BLaER1 treated with 17β-estradiol and CSF1 and Interleukin-3, amounts not matched to agents 10 nM and 100 nM (cell line): ENCODE data around the gene CREB5.

Experiments
- H3K27ac ChIP-seq, 11 experiments: shearing (Covaris generic); formaldehyde crosslinking; 2 replicates each; pipeline ENCODE4 v1.8.1; 2022
- H3K27me3 ChIP-seq, 11 experiments: shearing (Covaris generic); formaldehyde crosslinking; 2 replicates each; pipeline ENCODE4 v1.8.1; 2022
- H3K36me3 ChIP-seq, 11 experiments: shearing (Covaris generic); formaldehyde crosslinking; 2 replicates each; pipeline ENCODE4 v1.8.1; 2022
- H3K4me1 ChIP-seq, 10 experiments: shearing (Covaris generic); formaldehyde crosslinking; 2 replicates each; pipeline ENCODE4 v1.8.1; 2022
- H3K4me2 ChIP-seq, 11 experiments: shearing (Covaris generic); formaldehyde crosslinking; 2 replicates each; pipeline ENCODE4 v1.8.1; 2022
- H3K4me3 ChIP-seq, 10 experiments: shearing (Covaris generic); formaldehyde crosslinking; 2 replicates each; pipeline ENCODE4 v1.8.1; 2022
- H3K9ac ChIP-seq, 11 experiments: shearing (Covaris generic); formaldehyde crosslinking; 2 replicates each; pipeline ENCODE4 v1.8.1; 2022
- H3K9me3 ChIP-seq, 11 experiments: shearing (Covaris generic); formaldehyde crosslinking; replicated peaks in 1 of 11; 2 replicates each; pipeline ENCODE4 v1.8.1; 2022
- H4K20me1 ChIP-seq, 11 experiments: shearing (Covaris generic); formaldehyde crosslinking; 2 replicates each; pipeline ENCODE4 v1.8.1; 2022
- Cebpa-rat ChIP-seq, 11 experiments: shearing (Covaris generic); IDR thresholded peaks; 2 replicates each; pipeline ENCODE4 v1.8.1; 2022

Gene CREB5

DNA sequence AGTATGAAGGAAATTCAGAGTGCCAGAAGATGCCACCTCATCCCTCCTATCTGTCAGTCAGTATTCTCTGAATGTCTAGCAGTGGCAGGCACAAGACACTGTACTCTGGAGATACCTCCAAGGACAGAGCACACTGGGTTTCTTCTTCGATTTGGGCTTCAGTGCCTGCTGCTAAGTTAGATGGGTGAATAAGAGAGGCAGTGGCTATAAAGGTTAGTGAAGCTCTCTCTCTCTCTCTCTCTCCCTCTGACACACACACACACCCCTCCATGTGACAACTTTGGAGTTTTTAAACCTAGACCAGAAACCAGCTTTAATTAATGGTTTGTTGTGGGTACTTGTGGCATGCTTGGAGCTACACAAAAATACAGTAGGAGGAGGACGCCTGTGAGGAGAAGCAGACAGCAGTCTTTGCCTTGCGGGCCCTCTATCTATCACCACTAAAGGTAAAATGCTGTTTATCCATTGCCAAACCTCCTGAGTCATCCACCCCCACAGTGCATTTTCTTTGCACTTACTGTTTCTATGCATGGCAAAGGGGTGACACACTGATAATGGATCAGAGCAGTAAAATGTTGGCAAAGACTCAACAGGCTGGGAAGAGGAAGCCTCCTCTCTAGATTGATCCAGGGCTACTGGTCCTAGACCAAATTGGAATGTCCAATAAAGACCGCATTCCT is 443.4 kb downstream of the CREB5 start:
- H3K9me3 ChIP-seq, result no peaks in the 10 kb centered on the region
- H3K27ac ChIP-seq, result no peak overlapping the region
- no peaks in the 10 kb centered on the region for H4K20me1 ChIP-seq
- H3K4me2 ChIP-seq, result no peak overlapping the region
- H3K36me3 ChIP-seq, result no peaks in the 10 kb centered on the region
- H3K27me3 ChIP-seq, result peaks cover 19 to 32% (median 26%) of the 10 kb centered on the region in 11 experiments
- peaks cover 0 to 15% (median 9%) of the 10 kb centered on the region in 10 experiments; a peak in 8 of 20 replicates for H3K4me1 ChIP-seq
- H3K4me3 ChIP-seq, result no peak overlapping the region
- no peak for TF ChIP-seq Cebpa-rat (IDR thresholded peaks at IDR 0.05)
- no peak overlapping the region for H3K9ac ChIP-seq

DNA sequence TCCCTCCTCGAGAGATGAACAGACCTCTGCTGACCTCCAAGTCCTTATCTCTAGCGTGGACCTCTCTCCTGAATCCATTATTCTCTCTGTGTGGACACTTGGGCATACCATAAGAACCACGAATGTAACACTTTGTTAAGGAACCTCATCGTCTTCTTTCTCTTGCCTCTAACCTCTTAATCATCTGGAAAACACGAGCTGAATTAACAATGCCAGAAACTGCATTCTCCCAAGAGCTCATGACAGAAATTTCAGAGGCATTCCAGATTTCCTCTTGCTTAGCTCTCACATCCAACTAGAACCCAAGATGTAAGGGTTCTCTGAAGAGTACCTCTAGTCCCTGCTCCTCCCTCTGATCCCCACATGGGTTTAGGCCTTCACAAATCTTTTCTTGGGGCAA is 444.3 kb downstream of the CREB5 start:
- Histone ChIP-seq H3K4me1 (peaks cover 0 to 15% (median 9%) of the 10 kb centered on the region in 10 experiments; a peak in 8 of 20 replicates), H3K4me3 (no peak overlapping the region), H3K27me3 (peaks cover 19 to 31% (median 26%) of the 10 kb centered on the region in 11 experiments), H3K4me2 (no peak overlapping the region), H3K27ac (no peak overlapping the region), H3K9ac (no peak overlapping the region), H3K9me3 (no peaks in the 10 kb centered on the region), H4K20me1 (no peaks in the 10 kb centered on the region), H3K36me3 (no peaks in the 10 kb centered on the region)
- no peak for TF ChIP-seq Cebpa-rat (IDR thresholded peaks at IDR 0.05)

DNA sequence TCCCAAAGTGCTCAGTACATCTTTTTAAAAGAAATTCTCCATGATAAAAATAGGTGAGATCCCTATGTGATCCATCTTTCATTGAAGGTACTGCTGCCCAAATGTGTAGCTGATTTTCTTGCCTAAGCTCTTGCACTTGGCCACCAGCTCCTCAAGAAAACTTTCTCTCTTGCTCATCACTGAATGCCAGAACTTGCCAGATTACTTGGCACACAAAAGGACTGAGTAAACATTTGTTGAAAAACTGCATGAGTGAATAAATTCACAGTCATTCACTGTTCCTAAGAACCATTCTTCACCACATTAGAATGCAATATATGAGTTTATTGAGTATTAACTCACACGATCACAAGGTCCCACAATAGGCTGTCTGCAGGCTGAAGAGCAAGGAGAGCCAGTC is 445.9 kb downstream of the CREB5 start:
- H3K4me1 ChIP-seq, result peaks cover 0 to 12% (median 8%) of the 10 kb centered on the region in 10 experiments; a peak in 8 of 20 replicates
- no peak overlapping the region for H3K9ac ChIP-seq
- peaks cover 14 to 16% (median 16%) of the 10 kb centered on the region in 11 experiments for H3K27me3 ChIP-seq
- no peak overlapping the region for H3K4me2 ChIP-seq
- no peak overlapping the region for H3K4me3 ChIP-seq
- no peaks in the 10 kb centered on the region for H3K36me3 ChIP-seq
- no peaks in the 10 kb centered on the region for H4K20me1 ChIP-seq
- no peaks in the 10 kb centered on the region for H3K9me3 ChIP-seq
- TF ChIP-seq Cebpa-rat (IDR thresholded peaks at IDR 0.05), result no peak
- H3K27ac ChIP-seq, result no peak overlapping the region

DNA sequence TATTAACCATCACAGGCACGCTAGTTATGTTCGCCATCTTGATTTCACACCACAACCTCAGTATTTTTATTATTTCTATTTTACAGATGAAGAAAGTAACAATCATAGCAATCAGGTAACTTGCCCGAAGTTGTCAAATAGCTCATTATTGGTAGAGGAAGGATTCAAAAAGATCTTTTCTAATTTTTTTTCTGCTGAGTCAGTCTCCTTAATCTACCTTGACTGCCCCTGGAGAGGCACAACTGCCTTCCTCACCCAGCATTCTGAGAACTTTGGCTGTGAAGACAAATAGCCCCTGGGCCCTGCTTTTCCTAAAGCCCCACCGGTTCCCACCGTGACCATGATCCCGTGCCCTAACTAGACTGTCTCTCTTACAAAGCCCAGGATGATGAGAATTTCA is 446.6 kb downstream of the CREB5 start:
- Histone ChIP-seq H3K4me1 (peaks cover 0 to 6% (median 3%) of the 10 kb centered on the region in 10 experiments; a peak in 6 of 20 replicates), H3K4me3 (no peak overlapping the region), H3K27ac (no peak overlapping the region), H3K4me2 (no peak overlapping the region), H3K27me3 (peaks cover 7 to 9% (median 9%) of the 10 kb centered on the region in 11 experiments), H3K9ac (no peak overlapping the region), H3K36me3 (no peaks in the 10 kb centered on the region), H4K20me1 (no peaks in the 10 kb centered on the region), H3K9me3 (no peaks in the 10 kb centered on the region)
- no peak for TF ChIP-seq Cebpa-rat (IDR thresholded peaks at IDR 0.05)

DNA sequence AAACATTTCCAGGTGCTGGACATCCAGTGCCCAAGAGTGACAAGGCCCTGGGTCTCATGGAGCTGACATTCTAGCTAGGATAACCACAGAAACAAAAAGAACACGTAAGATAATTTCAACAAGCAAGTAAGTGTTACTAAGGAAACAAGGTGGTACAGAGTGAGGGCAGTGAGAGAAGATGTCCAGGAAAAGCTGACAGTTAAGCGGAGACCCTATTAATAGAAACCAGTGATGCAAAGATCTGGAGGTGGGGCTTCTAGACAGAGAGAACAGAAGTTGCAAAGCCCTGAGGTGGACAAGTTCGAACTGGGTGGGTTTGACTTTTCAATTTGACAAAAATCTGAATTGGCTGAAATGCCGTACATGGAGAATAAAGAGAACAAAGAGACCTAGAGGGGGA is 449.5 kb downstream of the CREB5 start:
- Histone ChIP-seq H3K27me3 (no peaks in the 10 kb centered on the region), H3K9me3 (no peaks in the 10 kb centered on the region), H3K27ac (no peak overlapping the region), H3K4me1 (no peaks in the 10 kb centered on the region), H3K4me2 (no peak overlapping the region), H4K20me1 (no peaks in the 10 kb centered on the region), H3K4me3 (no peak overlapping the region), H3K36me3 (no peaks in the 10 kb centered on the region), H3K9ac (no peak overlapping the region)
- no peak for TF ChIP-seq Cebpa-rat (IDR thresholded peaks at IDR 0.05)

DNA sequence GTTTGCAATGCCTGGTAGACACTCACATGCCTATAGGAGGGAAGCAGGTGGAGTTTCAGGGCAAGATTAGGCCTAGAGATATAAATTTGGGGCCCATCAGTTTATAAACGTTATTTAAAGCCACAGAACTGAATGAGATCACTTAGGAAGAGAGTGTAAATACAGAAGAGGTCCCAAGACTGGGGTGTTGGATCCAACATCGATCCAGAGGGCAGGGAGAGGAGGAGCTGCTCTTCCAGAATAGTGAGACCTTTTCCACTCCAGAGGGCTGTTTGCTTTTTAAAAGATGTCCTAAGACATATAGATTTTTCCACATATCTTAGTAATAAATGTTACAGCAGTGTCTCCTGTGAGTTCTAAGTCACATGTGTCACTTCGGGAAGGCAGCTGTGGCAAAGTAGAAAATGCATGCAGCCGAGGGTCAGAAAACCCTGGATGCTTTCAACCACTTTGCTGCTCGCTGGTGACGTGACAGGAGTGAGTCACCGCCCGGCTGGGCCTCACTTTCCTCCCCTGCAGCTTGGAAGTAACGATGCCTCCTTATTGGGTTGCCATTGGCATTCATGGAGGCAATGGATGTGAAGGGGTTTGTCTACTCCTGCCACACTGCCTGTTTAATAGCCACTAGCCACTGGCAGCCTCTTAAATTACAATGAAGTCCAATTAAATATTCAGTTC is 450.4 kb downstream of the CREB5 start:
- H3K36me3 ChIP-seq, result no peaks in the 10 kb centered on the region
- no peak for TF ChIP-seq Cebpa-rat (IDR thresholded peaks at IDR 0.05)
- H3K27me3 ChIP-seq, result no peaks in the 10 kb centered on the region
- no peaks in the 10 kb centered on the region for H3K4me1 ChIP-seq
- H3K4me3 ChIP-seq, result no peak overlapping the region
- no peak overlapping the region for H3K27ac ChIP-seq
- no peak overlapping the region for H3K4me2 ChIP-seq
- H3K9ac ChIP-seq, result no peak overlapping the region
- no peaks in the 10 kb centered on the region for H3K9me3 ChIP-seq
- no peaks in the 10 kb centered on the region for H4K20me1 ChIP-seq

DNA sequence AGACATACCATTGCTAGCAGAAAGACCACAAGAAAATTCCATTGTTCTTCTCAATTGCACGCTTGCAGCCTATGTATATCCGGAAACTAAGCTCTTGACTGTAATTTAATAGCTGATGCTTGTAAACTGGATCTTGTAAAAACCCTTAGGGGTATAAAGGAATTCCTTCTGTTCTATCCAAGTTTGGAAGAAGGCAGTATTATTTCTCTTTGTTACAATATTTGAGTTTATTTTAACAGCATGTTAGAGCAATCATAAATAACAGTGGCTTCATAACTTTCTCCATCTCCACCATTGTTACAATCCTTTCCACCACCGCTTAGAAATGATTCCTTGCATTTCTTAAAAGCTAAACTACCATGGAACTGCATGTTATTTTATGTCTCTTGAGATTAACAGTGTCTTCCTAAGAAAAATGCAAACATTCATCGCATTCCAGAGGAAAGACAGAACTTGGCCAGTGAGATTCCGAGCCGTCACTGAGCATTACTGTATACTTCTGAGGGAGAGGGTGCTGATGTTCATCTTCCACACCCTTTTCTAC is 453.4 kb downstream of the CREB5 start:
- no peak for TF ChIP-seq Cebpa-rat (IDR thresholded peaks at IDR 0.05)
- no peak overlapping the region for H3K4me3 ChIP-seq
- no peaks in the 10 kb centered on the region for H3K27me3 ChIP-seq
- H3K36me3 ChIP-seq, result no peaks in the 10 kb centered on the region
- no peak overlapping the region for H3K27ac ChIP-seq
- H3K9ac ChIP-seq, result no peak overlapping the region
- no peak overlapping the region for H3K4me2 ChIP-seq
- H3K9me3 ChIP-seq, result no peaks in the 10 kb centered on the region
- no peaks in the 10 kb centered on the region for H3K4me1 ChIP-seq
- H4K20me1 ChIP-seq, result no peaks in the 10 kb centered on the region

DNA sequence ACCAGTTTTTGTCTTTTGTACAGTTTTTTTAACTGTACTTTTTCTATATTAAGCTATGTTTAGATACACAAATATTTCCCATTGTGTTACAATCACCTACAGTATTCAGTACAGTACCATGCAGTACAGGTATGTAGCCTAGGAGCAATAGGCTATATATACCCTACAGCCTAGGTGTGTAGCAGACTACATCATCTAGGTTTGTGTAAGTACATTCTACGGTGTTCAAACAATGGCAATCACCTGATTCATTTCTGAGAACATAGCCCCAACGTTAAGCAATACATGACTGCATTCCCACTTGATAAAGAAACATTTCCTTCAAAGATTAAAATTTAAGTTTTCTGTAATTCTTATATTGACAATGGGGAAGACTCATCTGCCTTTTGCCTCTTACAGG is 456.4 kb downstream of the CREB5 start:
- Histone ChIP-seq H3K4me2 (no peak overlapping the region), H3K27ac (no peak overlapping the region), H3K36me3 (no peaks in the 10 kb centered on the region), H3K4me3 (no peak overlapping the region), H3K27me3 (no peaks in the 10 kb centered on the region), H3K9me3 (no peaks in the 10 kb centered on the region), H4K20me1 (no peaks in the 10 kb centered on the region), H3K4me1 (peaks cover 0 to 8% (median 0%) of the 10 kb centered on the region in 10 experiments; a peak in 1 of 20 replicates), H3K9ac (no peak overlapping the region)
- TF ChIP-seq Cebpa-rat (IDR thresholded peaks at IDR 0.05), result no peak

DNA sequence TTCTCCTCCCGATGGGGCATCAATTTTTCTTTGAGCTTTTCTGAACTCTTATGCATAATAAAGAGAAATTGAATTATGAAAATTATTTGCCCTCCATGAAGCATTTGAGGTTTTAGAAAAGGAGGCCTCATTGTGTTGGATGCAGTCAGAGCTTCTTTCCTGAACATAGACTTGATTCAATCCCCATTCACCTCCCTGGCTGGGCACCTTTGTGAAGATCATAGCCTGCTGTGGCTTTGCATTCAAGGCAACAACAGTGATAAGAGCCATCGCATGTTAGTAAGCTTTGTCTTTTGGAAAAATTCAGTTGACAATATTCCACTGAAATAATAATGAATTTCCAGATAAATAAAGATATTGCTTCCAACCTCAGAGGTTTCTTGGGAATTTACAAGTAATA is 458.8 kb downstream of the CREB5 start:
- no peaks in the 10 kb centered on the region for H4K20me1 ChIP-seq
- H3K9me3 ChIP-seq, result no peaks in the 10 kb centered on the region
- H3K36me3 ChIP-seq, result no peaks in the 10 kb centered on the region
- no peak for TF ChIP-seq Cebpa-rat (IDR thresholded peaks at IDR 0.05)
- no peak overlapping the region for H3K9ac ChIP-seq
- H3K4me2 ChIP-seq, result no peak overlapping the region
- H3K27me3 ChIP-seq, result no peaks in the 10 kb centered on the region
- no peak overlapping the region for H3K4me3 ChIP-seq
- H3K4me1 ChIP-seq, result peaks cover 0 to 9% (median 0%) of the 10 kb centered on the region in 10 experiments; a peak in 2 of 20 replicates
- H3K27ac ChIP-seq, result no peak overlapping the region
